ENCODE measurements around the gene TMEM169. TPM values are rescaled to one million over a fixed set of nuclear protein-coding genes. Genes with fewer than 3 reads are reported as not detected.

TMEM169 gene
- total and polyA plus RNA-seq, 2 of the 13 experiments (the other 11 are each of a cell fraction or from before 2014, with no cell fraction given): 1.5 to 4.5 TPM

- TF ChIP-seq ZIK1 (CRISPR knock-in tag; IDR thresholded peaks at IDR 0.05; ENCODE audit: borderline replicate concordance, low read depth): peak; percentile 92; the same call in 1 of the 2 replicates
- TF ChIP-seq, protein P1, sequence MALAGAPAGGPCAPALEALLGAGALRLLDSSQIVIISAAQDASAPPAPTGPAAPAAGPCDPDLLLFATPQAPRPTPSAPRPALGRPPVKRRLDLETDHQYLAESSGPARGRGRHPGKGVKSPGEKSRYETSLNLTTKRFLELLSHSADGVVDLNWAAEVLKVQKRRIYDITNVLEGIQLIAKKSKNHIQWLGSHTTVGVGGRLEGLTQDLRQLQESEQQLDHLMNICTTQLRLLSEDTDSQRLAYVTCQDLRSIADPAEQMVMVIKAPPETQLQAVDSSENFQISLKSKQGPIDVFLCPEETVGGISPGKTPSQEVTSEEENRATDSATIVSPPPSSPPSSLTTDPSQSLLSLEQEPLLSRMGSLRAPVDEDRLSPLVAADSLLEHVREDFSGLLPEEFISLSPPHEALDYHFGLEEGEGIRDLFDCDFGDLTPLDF (CRISPR knock-in tag; IDR thresholded peaks at IDR 0.05): no peak
- no peak for TF ChIP-seq SOX6 (IDR thresholded peaks at IDR 0.05)
- TF ChIP-seq SOX6 (CRISPR knock-in tag; IDR thresholded peaks at IDR 0.05): peak; percentile 74
- TF ChIP-seq ZNF253 (CRISPR knock-in tag; IDR thresholded peaks at IDR 0.05; ENCODE audit: borderline replicate concordance): peak; percentile 81; the same call in 1 of the 2 replicates
- TF ChIP-seq HNRNPH1 (optimal IDR thresholded peaks at IDR 0.05; ENCODE audit: low read depth, low read length): no peak
- peak; percentile 98 for TF ChIP-seq ZNF687 (CRISPR knock-in tag; IDR thresholded peaks at IDR 0.05)
- peak; percentile 88 for TF ChIP-seq ZNF792 (CRISPR knock-in tag; IDR thresholded peaks at IDR 0.05)
- peak; percentile 65 for TF ChIP-seq RARA (CRISPR knock-in tag; IDR thresholded peaks at IDR 0.05)
- TF ChIP-seq ZNF543 (CRISPR knock-in tag; IDR thresholded peaks at IDR 0.05): peak; percentile 86
- no peak for TF ChIP-seq U2AF1 (optimal IDR thresholded peaks at IDR 0.05; ENCODE audit: low read depth, low read length)
- 0 out of 2 replicates have a peak, but pooled peaks have one; percentile 21 for TF ChIP-seq ZNF644 (CRISPR knock-in tag; IDR thresholded peaks at IDR 0.05; ENCODE audit: low read depth)
- 0 out of 2 replicates have a peak, but pooled peaks have one; percentile 33 for TF ChIP-seq ZNF136 (CRISPR knock-in tag; IDR thresholded peaks at IDR 0.05; ENCODE audit: low read depth)
- no peak; the same call in 1 of the 2 replicates for TF ChIP-seq PPARG (CRISPR knock-in tag; conservative IDR thresholded peaks at IDR 0.05)
- TF ChIP-seq, protein P2, sequence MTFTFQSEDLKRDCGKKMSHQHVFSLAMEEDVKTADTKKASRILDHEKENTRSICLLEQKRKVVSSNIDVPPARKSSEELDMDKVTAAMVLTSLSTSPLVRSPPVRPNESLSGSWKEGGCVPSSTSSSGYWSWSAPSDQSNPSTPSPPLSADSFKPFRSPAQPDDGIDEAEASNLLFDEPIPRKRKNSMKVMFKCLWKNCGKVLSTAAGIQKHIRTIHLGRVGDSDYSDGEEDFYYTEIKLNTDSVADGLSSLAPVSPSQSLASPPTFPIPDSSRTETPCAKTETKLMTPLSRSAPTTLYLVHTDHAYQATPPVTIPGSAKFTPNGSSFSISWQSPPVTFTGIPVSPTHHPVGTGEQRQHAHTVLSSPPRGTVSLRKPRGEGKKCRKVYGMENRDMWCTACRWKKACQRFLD (CRISPR knock-in tag; IDR thresholded peaks at IDR 0.05; ENCODE audit: borderline replicate concordance): peak; percentile 92
- no peak for TF ChIP-seq TRIM22 (IDR thresholded peaks at IDR 0.05)
- no peak for TF ChIP-seq HMG20B (CRISPR knock-in tag; conservative IDR thresholded peaks at IDR 0.05)
- TF ChIP-seq ZBTB21 (CRISPR knock-in tag; IDR thresholded peaks at IDR 0.05): no peak
- TF ChIP-seq BCL6 (CRISPR knock-in tag; IDR thresholded peaks at IDR 0.05): peak; percentile 70; the same call in 1 of the 2 replicates
- TF ChIP-seq ZBTB38 (CRISPR knock-in tag; IDR thresholded peaks at IDR 0.05): peak; percentile 98
- peak; percentile 50 for TF ChIP-seq PHF5A (CRISPR knock-in tag; IDR thresholded peaks at IDR 0.05; ENCODE audit: low read depth, unreplicated experiment)
- TF ChIP-seq ZNF749 (CRISPR knock-in tag; IDR thresholded peaks at IDR 0.05; ENCODE audit: borderline replicate concordance): peak; percentile 89; the same call in 1 of the 2 replicates
- TF ChIP-seq HNRNPK (IDR thresholded peaks at IDR 0.05; ENCODE audit: low read depth, low read length, poor library complexity, severe bottlenecking): no peak
- TF ChIP-seq MEF2D (CRISPR knock-in tag; IDR thresholded peaks at IDR 0.05): peak; percentile 79
Measured at GRCh38 chr2:216081487-216082116, at the start of gene TMEM169, which contains the start of gene PECR (continued).
